Activated CD4-positive, alpha-beta memory T cell treated with anti-CD3 and anti-CD28 coated beads for 36 hours (primary cell): Measurements from ENCODE around the gene TBL1XR1. TPM values are rescaled to one million over a fixed set of nuclear protein-coding genes. Genes with fewer than 3 reads are reported as not detected.

Experiments used
- CTCF ChIA-PET: fragments of 350-600 bp; sonication (Branson Sonifier 250); formaldehyde crosslinking; loops from one replicate; lab custom pipeline; 2021; ENCODE audit warnings: antibody characterized with exemption, inconsistent platforms; lab: Charles Lee
- POLR2A ChIA-PET: fragments of 350-600 bp; sonication (Branson Sonifier 250); formaldehyde crosslinking; loops from one replicate; lab custom pipeline; 2021; ENCODE audit warnings: antibody characterized with exemption; lab: Charles Lee
- DNase-seq: peaks from one replicate; pipeline ENCODE4 v3.0.0-alpha.2; 2020
- H3K27ac Mint-ChIP-seq: one replicate; pipeline ENCODE4 v1.8.0; 2021; ENCODE audit warnings: mixed read lengths
- H3K27me3 Mint-ChIP-seq: one replicate; pipeline ENCODE4 v1.8.0; 2021; ENCODE audit warnings: mixed read lengths
- H3K36me3 Mint-ChIP-seq: one replicate; pipeline ENCODE4 v1.8.0; 2021; ENCODE audit warnings: mixed read lengths
- H3K4me1 Mint-ChIP-seq: one replicate; pipeline ENCODE4 v1.8.0; 2021; ENCODE audit warnings: low read depth, mixed read lengths
- H3K4me3 Mint-ChIP-seq: one replicate; pipeline ENCODE4 v1.8.0; 2021; ENCODE audit warnings: mild to moderate bottlenecking, mixed read lengths
- H3K9me3 Mint-ChIP-seq: one replicate; pipeline ENCODE4 v1.8.0; 2021; ENCODE audit warnings: mixed read lengths
- intact Hi-C: fragments of 100-400 bp; cut with micrococcal nuclease; formaldehyde crosslinking; loops from one replicate; pipeline ENCODE4 v1.15.1; 2023
- total RNA-seq, 2 experiments: library from RNA; stranded (reverse); gene quantifications; one replicate each; pipeline ENCODE4 v1.2.3, GENCODE V29; 2021

TBL1XR1 gene
- total RNA-seq, 2 experiments from 2014 or later: 158 to 167 TPM

DNA sequence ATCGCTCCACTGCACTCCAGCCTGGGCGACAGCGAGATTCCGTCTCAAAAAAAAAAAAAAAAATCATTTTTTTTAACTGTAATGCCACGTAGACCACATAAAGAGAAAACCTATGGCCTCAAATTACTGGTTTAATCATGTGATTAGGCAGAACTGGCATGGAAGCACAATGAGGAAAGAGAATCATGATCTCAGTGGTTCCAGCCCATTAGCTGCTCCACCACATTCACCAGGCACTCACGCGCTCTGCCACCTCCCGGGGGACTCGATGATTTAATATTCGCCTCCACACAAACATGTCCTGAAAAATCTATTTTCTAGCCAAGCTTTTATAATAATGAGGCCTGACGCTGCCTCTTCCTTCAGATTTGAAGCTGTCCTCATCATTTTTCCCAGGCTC, 204.7 kb downstream of the TBL1XR1 start:
- Mint-ChIP-seq H3K9me3 (peaks cover 5% of the 10 kb centered on the region), H3K4me3 (no peak overlapping the region), H3K36me3 (peaks cover 2% of the 10 kb centered on the region), H3K4me1 (no peaks in the 10 kb centered on the region), H3K27me3 (no peaks in the 10 kb centered on the region), H3K27ac (no peak overlapping the region)
- intact Hi-C loops: no loop called here
- ChIA-PET CTCF (no interaction called here), POLR2A (no interaction called here)
- DNase-seq: no peak

DNA sequence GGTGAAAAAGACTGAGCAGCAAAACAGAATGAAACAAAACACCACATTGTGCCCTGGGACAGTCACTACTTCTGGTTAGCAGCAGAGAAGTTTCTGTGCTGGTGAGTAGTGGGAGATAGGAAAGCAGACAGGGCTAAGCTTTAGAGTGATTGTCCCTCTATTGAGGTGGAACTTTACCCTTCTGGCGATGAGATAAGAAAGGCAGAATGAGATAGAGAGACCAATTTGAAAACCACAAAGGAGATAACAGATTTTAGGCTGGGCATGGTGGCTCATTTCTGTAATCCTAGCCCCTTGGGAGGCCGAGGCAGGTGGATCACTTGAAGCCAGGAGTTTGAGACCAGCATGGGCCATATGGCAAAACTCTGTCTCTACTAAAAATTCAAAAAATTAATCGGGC, 208.5 kb downstream of the TBL1XR1 start:
- intact Hi-C loops: no loop called here
- H3K9me3 Mint-ChIP-seq: peaks cover 5% of the 10 kb centered on the region
- ChIA-PET CTCF (no interaction called here), POLR2A (no interaction called here)
- no peak overlapping the region for H3K27ac Mint-ChIP-seq
- no peaks in the 10 kb centered on the region for H3K4me1 Mint-ChIP-seq
- no peak for DNase-seq
- no peaks in the 10 kb centered on the region for H3K27me3 Mint-ChIP-seq
- no peak overlapping the region for H3K4me3 Mint-ChIP-seq
- H3K36me3 Mint-ChIP-seq: peaks cover 2% of the 10 kb centered on the region

DNA sequence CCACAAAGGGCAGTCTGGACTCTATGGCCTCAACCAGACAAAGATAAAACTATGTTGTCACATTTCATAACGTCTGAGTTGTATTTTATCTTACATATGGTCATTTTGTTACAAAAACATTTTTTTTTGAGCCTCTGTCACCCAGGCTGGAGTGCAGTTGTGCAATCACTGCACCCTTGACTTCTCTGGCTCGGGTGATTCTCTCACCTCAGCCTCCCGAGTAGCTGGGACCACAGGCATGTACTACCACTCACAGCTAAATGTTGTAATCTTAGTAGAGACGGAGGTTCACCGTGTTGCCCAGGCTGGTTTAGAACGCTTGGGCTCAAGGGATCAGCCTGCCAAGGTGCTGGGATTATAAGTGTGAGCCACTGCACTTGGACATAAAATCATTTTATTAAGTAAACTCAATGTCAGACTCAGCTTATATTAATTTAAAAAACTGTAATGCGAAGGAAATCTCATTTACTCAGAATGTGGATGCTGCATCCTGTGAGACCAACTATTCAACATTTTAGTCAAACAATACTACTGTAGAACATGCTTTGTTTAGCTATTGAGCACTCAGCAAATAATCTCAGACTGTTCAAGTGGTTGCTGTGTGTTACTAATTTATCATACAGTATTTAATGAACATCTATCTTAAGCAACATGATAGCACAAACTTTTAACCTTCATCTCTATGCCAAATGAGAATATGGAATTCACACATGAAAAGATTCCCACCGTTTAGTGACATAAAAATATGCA, 209.2 kb downstream of the TBL1XR1 start:
- H3K9me3 Mint-ChIP-seq: peaks cover 5% of the 10 kb centered on the region
- CTCF ChIA-PET: no interaction called here
- intact Hi-C loops: no loop called here

DNA sequence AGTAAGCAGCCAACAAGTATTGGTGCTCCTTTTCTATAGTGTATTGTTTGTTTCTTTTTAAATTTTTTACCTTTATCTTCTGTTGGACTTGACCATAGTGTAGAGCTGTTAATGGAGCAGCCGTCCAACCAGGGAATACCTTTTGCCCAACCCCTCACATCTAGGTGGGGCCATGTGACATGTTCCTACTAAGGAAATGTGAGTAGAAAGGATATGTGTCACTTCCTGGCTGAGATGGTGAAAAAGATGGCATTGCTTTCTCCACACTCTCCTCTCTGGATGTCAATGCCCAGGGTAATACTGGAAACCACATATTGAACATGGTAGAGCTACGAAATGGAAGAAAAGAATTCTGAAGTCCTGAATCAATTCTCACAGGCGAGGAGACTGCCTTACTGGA, 218.8 kb downstream of the TBL1XR1 start:
- H3K27ac Mint-ChIP-seq: no peak overlapping the region
- H3K4me3 Mint-ChIP-seq: no peak overlapping the region
- peaks cover 9% of the 10 kb centered on the region for H3K9me3 Mint-ChIP-seq
- no peaks in the 10 kb centered on the region for H3K36me3 Mint-ChIP-seq
- POLR2A ChIA-PET: no interaction called here
- H3K27me3 Mint-ChIP-seq: peaks cover 2% of the 10 kb centered on the region
- CTCF ChIA-PET: no interaction called here
- no peaks in the 10 kb centered on the region for H3K4me1 Mint-ChIP-seq
- intact Hi-C loops: no loop called here
- no peak for DNase-seq

More for the DNA sequence above, 209.2 kb downstream of the TBL1XR1 start:
- H3K27me3 Mint-ChIP-seq: no peaks in the 10 kb centered on the region
- H3K27ac Mint-ChIP-seq: no peak overlapping the region
- POLR2A ChIA-PET: no interaction called here
- no peaks in the 10 kb centered on the region for H3K4me1 Mint-ChIP-seq
- no peak for DNase-seq
- H3K4me3 Mint-ChIP-seq: no peak overlapping the region
- H3K36me3 Mint-ChIP-seq: peaks cover 2% of the 10 kb centered on the region

DNA sequence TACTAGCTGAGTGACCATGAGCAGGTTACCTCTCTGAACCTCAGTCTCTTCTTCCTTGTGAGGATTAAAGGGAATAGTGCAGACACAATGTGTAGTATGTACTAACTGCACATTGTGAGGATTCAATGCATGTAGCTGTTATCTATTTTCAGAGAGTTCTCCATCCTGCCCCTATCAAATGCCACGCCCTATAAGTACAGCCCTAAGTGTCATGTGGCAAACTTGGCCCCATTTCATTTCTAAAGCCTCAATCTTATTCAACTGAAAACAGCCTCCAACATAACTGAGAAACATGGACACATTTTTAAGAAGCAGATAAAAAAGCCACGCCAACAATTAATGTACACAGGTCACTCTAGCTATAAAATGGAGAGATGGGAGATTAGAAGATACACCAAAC, 220.0 kb downstream of the TBL1XR1 start:
- H3K27me3 Mint-ChIP-seq: peaks cover 2% of the 10 kb centered on the region
- no peak for DNase-seq
- H3K4me1 Mint-ChIP-seq: no peaks in the 10 kb centered on the region
- intact Hi-C loops: no loop called here
- no peak overlapping the region for H3K4me3 Mint-ChIP-seq
- CTCF ChIA-PET: no interaction called here
- POLR2A ChIA-PET: no interaction called here
- no peaks in the 10 kb centered on the region for H3K36me3 Mint-ChIP-seq
- no peak overlapping the region for H3K27ac Mint-ChIP-seq
- peaks cover 6% of the 10 kb centered on the region for H3K9me3 Mint-ChIP-seq

DNA sequence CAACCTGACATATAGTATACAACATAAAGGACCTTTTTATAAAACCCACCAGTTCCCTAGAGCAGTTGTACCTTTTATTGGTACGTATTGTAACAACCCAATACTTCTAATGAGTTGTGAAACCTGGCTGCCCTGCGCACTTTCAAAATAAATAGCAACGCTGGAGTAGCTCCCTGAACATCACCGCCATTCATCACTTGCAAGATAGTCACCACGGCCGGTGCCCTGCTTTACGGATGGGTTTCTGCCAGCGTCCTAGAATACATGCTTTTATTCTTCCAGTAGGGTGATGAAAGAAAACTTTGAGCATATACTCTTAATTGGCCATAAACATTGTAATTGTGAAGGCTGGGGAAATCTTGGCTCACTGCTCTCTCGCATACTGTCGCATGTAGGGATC, 220.7 kb downstream of the TBL1XR1 start:
- Mint-ChIP-seq H3K4me1 (no peaks in the 10 kb centered on the region), H3K27ac (no peak overlapping the region), H3K4me3 (no peak overlapping the region), H3K9me3 (no peaks in the 10 kb centered on the region), H3K36me3 (no peaks in the 10 kb centered on the region), H3K27me3 (peaks cover 2% of the 10 kb centered on the region)
- CTCF ChIA-PET: no interaction called here
- POLR2A ChIA-PET: no interaction called here
- intact Hi-C loops: no loop called here
- DNase-seq: no peak

DNA sequence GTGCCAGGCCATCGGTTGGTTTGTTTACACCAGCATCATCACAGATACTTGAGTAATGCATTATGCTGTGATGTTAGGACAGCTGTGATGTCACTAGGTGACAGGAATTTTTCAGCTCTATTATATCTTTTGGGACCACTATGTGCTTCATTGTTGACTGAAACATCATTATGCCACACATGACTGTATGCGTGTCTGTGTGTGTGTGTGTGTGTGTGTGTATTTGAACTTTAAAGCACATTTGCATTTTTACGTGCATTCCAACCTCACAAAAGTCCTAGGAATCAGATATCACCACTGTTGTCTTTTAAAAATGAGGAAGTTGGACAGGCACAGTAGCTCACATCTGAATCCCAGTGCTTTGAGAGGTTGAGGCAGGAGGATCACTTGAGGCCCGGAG, 223.0 kb downstream of the TBL1XR1 start:
- no peak for DNase-seq
- H3K4me1 Mint-ChIP-seq: no peaks in the 10 kb centered on the region
- no peaks in the 10 kb centered on the region for H3K36me3 Mint-ChIP-seq
- no peak overlapping the region for H3K4me3 Mint-ChIP-seq
- POLR2A ChIA-PET: no interaction called here
- intact Hi-C loops: no loop called here
- CTCF ChIA-PET: no interaction called here
- H3K9me3 Mint-ChIP-seq: no peaks in the 10 kb centered on the region
- peaks cover 2% of the 10 kb centered on the region for H3K27me3 Mint-ChIP-seq
- no peak overlapping the region for H3K27ac Mint-ChIP-seq

DNA sequence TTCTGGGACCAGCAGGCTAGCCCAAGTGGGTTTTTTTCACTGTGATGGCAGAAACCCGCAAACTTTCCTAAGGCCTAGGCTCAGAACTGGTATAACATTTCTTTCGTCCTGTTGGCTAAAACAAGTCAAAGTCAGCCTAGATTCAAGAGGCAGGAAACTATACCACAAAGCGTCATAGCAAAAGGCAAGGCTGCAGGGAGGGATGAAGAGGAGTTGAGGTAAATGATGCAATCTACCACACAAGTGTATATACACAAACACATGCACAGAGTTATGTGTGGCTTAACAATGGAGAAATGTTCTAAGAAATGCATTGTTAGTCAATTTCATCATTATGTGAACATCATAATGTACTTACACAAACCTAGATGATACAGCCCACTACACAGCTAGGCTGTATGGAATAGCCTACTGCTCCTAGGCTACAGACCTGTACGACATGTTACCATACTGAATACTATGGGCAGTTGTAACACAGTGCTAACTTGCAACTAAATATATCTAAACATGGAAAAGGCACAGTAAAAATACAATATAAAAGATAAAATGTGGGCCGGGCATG, 225.6 kb downstream of the TBL1XR1 start:
- H3K9me3 Mint-ChIP-seq: no peaks in the 10 kb centered on the region
- intact Hi-C loops: no loop called here
- ChIA-PET CTCF (interaction anchor here (0.6 kb wide), 1 partner anchor 377 kb away, joined by 3 read pairs; no protein-coding TSS in a partner anchor), POLR2A (no interaction called here)
- H3K27me3 Mint-ChIP-seq: no peaks in the 10 kb centered on the region
- H3K4me3 Mint-ChIP-seq: no peak overlapping the region
- no peaks in the 10 kb centered on the region for H3K4me1 Mint-ChIP-seq
- H3K36me3 Mint-ChIP-seq: no peaks in the 10 kb centered on the region
- no peak for DNase-seq
- no peak overlapping the region for H3K27ac Mint-ChIP-seq

DNA sequence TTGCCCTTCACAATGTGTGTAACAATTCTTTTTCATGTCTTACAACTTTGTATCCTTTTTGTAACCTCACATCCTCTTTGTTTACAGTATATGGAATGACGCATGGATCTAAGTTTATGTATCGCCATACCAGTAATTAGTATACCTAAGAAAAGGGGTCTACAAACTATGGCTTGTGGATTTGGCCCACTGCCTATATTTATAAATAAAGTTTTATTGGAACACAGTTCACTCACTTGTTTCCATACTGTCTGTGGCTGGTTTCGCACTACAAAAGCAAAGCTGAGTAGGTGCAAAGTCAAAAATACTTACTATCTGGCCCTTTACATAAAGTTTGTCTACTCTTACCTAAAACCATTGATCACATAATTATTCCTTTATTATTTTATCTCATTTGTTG, 226.5 kb downstream of the TBL1XR1 start:
- H3K4me3 Mint-ChIP-seq: no peak overlapping the region
- no peak overlapping the region for H3K27ac Mint-ChIP-seq
- no peaks in the 10 kb centered on the region for H3K4me1 Mint-ChIP-seq
- POLR2A ChIA-PET: no interaction called here
- no peaks in the 10 kb centered on the region for H3K36me3 Mint-ChIP-seq
- no peaks in the 10 kb centered on the region for H3K27me3 Mint-ChIP-seq
- no peak for DNase-seq
- intact Hi-C loops: no loop called here
- CTCF ChIA-PET: no interaction called here
- H3K9me3 Mint-ChIP-seq: no peaks in the 10 kb centered on the region

DNA sequence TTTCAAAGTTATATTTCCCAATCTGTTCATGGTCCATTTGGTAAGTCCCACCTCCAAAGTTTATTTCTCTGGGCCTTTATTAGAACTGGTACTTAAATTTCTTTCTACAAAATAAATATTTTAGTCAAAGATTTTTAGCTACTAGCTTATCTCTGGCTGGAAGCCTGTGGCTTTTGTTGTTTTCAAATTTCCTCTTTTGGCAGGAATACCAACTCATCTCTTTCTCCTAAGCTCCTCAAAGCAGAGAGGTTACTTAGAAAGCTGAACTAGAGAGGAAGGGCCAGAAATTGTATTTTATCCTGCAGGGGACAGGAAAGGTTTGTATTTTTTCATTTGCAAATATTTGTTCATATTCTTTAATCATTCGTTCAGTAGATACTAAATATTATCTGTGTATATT, 227.8 kb downstream of the TBL1XR1 start:
- ChIA-PET CTCF (no interaction called here), POLR2A (no interaction called here)

More for the DNA sequence above, 227.8 kb downstream of the TBL1XR1 start:
- no peaks in the 10 kb centered on the region for H3K4me1 Mint-ChIP-seq
- no peaks in the 10 kb centered on the region for H3K9me3 Mint-ChIP-seq
- no peaks in the 10 kb centered on the region for H3K27me3 Mint-ChIP-seq
- H3K4me3 Mint-ChIP-seq: no peak overlapping the region
- no peak overlapping the region for H3K27ac Mint-ChIP-seq
- no peaks in the 10 kb centered on the region for H3K36me3 Mint-ChIP-seq
- no peak for DNase-seq
- intact Hi-C loops: no loop called here
